Activated naive CD8-positive, alpha-beta T cell treated with anti-CD3 and anti-CD28 coated beads, Interleukin-2, amount 10 ng/mL, durations not matched to agents 7 days and 5 days (primary cell): ENCODE results near the gene CCDC81. TPM values are rescaled to one million over a fixed set of nuclear protein-coding genes. Genes with fewer than 3 reads are reported as not detected.

Source experiments
- ATAC-seq: fragments of 150-1000 bp; cut with Tn5 transposase; one replicate; pipeline ENCODE4 v1.10.0; 2021; ENCODE audit warnings: low read depth, moderate library complexity
- POLR2A ChIA-PET: fragments of 350-600 bp; sonication (Branson Sonifier 250); formaldehyde crosslinking; loops from one replicate; lab custom pipeline; 2021; ENCODE audit warnings: antibody characterized with exemption; lab: Charles Lee
- DNase-seq: peaks from one replicate; pipeline ENCODE4 v3.0.0; 2021
- H3K27ac Mint-ChIP-seq: one replicate; pipeline ENCODE4 v1.8.0; 2022; ENCODE audit warnings: mild to moderate bottlenecking, mixed read lengths
- H3K27me3 Mint-ChIP-seq: one replicate; pipeline ENCODE4 v1.8.0; 2022; ENCODE audit warnings: mild to moderate bottlenecking, moderate library complexity, mixed read lengths
- H3K36me3 Mint-ChIP-seq: one replicate; pipeline ENCODE4 v1.8.0; 2021; ENCODE audit warnings: mild to moderate bottlenecking, mixed read lengths
- H3K4me1 Mint-ChIP-seq: one replicate; pipeline ENCODE4 v1.8.0; 2021; ENCODE audit warnings: mixed read lengths
- H3K4me3 Mint-ChIP-seq: one replicate; pipeline ENCODE4 v1.8.0; 2022; ENCODE audit warnings: mild to moderate bottlenecking, moderate library complexity, mixed read lengths
- H3K9me3 Mint-ChIP-seq: one replicate; pipeline ENCODE4 v1.8.0; 2021; ENCODE audit warnings: mixed read lengths
- total RNA-seq, 2 experiments: library from RNA; stranded (reverse); gene quantifications; one replicate each; pipeline ENCODE4 v1.2.3, GENCODE V29; 2021

Gene CCDC81
- total RNA-seq, 2 experiments from 2014 or later: 0.39 to 0.43 TPM

GRCh38 chr11:86468169-86468568 is 93.5 kb downstream of the CCDC81 start:
- Mint-ChIP-seq H3K9me3 (no peaks in the 10 kb centered on the region), H3K27ac (no peak overlapping the region), H3K4me3 (no peak overlapping the region), H3K4me1 (no peaks in the 10 kb centered on the region), H3K36me3 (no peaks in the 10 kb centered on the region), H3K27me3 (no peaks in the 10 kb centered on the region)
- POLR2A ChIA-PET: no interaction called here
- ATAC-seq: no peak
- DNase-seq: no peak

- no peak for DNase-seq
- H3K4me3 Mint-ChIP-seq: no peak overlapping the region
- no peaks in the 10 kb centered on the region for H3K9me3 Mint-ChIP-seq
- no peaks in the 10 kb centered on the region for H3K36me3 Mint-ChIP-seq
- no peaks in the 10 kb centered on the region for H3K4me1 Mint-ChIP-seq
- no peak for ATAC-seq
- POLR2A ChIA-PET: no interaction called here
- H3K27ac Mint-ChIP-seq: no peak overlapping the region
- H3K27me3 Mint-ChIP-seq: no peaks in the 10 kb centered on the region
These were observed 95.1 kb downstream of the CCDC81 start for GRCh38 chr11:86469491-86470388.

Other genes starting within 250 kb of the CCDC81 start
- gene EED, start 130.1 kb upstream of the CCDC81 start, total RNA-seq: 10 to 100 TPM; 43.4 TPM
- 10 to 100 TPM; 37.8 to 38.3 TPM for gene HIKESHI, start 72.6 kb upstream of the CCDC81 start, total RNA-seq